ENCODE data around the gene PFKFB3. TPM values are rescaled to one million over a fixed set of nuclear protein-coding genes. Genes with fewer than 3 reads are reported as not detected.
"Not testable (repeated sequence)": the region's sequence is repeated elsewhere in the genome, so short reads cannot be mapped to it uniquely, and the experiment has no call there.

PFKFB3 gene
- total and polyA plus RNA-seq, 12 donors: 5.5 to 77.3 (median 14.7) TPM

GRCh38 chr10:6279540-6280267 lies 77.0 kb downstream of the PFKFB3 start:
- ATAC-seq (peak in 1 of 8 donors; percentile 32), DNase-seq (no peak)
- H3K4me1 ChIP-seq: peaks cover 0 to 31% (median 6%) of the 10 kb centered on the region in 9 donors
- no peaks in the 10 kb centered on the region for H3K36me3 ChIP-seq
- no peaks in the 10 kb centered on the region for H3K27me3 ChIP-seq
- no peaks in the 10 kb centered on the region for H3K9me3 ChIP-seq
- peak overlapping the region in 1 of 10 donors; percentile 40 for H3K27ac ChIP-seq
- H3K4me3 ChIP-seq: no peak overlapping the region
- no peak for TF ChIP-seq CTCF (IDR thresholded peaks at IDR 0.05)
- intact Hi-C loops (cut with DNase I): loop anchor here in 1 of 10 donors (10.0 kb wide), 1 partner anchor 125 kb away; no protein-coding TSS in a partner anchor
- WGBS, 2 donors: 70 to 71% methylated on average over 15 of the region's 15 CpGs

GRCh38 chr10:6280291-6280690 lies 77.6 kb downstream of the PFKFB3 start:
- ATAC-seq (no peak), DNase-seq (no peak)
- WGBS, 2 donors: 73 to 83% methylated on average over 8 of the region's 8 CpGs
- Histone ChIP-seq H3K4me1 (peaks cover 0 to 26% (median 5%) of the 10 kb centered on the region in 9 donors), H3K27me3 (no peaks in the 10 kb centered on the region), H3K36me3 (no peaks in the 10 kb centered on the region), H3K4me3 (no peak overlapping the region), H3K9me3 (no peaks in the 10 kb centered on the region), H3K27ac (no peak overlapping the region)
- TF ChIP-seq CTCF (IDR thresholded peaks at IDR 0.05): no peak
- intact Hi-C loops (cut with DNase I): no loop called here

- Histone ChIP-seq H3K4me3 (no peak overlapping the region), H3K4me1 (peaks cover 0 to 15% (median 0%) of the 10 kb centered on the region in 9 donors), H3K27me3 (no peaks in the 10 kb centered on the region), H3K27ac (no peak overlapping the region), H3K9me3 (no peaks in the 10 kb centered on the region), H3K36me3 (no peaks in the 10 kb centered on the region)
- no peak for DNase-seq
- intact Hi-C loops (cut with DNase I): no loop called here
- ATAC-seq: no peak
- TF ChIP-seq CTCF (IDR thresholded peaks at IDR 0.05): no peak
- 94% methylated on average over 5 of the region's 5 CpGs for WGBS, 2 donors
Measured at GRCh38 chr10:6282454-6282958, 79.8 kb downstream of the PFKFB3 start.

GRCh38 chr10:6283655-6284054 lies 80.9 kb downstream of the PFKFB3 start:
- H3K9me3 ChIP-seq: no peaks in the 10 kb centered on the region
- peaks cover 0 to 15% (median 0%) of the 10 kb centered on the region in 9 donors for H3K4me1 ChIP-seq
- H3K27me3 ChIP-seq: no peaks in the 10 kb centered on the region
- H3K4me3 ChIP-seq: no peak overlapping the region
- H3K27ac ChIP-seq: no peak overlapping the region
- H3K36me3 ChIP-seq: no peaks in the 10 kb centered on the region
- intact Hi-C loops (cut with DNase I): no loop called here
- ATAC-seq (no peak), DNase-seq (no peak)
- TF ChIP-seq CTCF (IDR thresholded peaks at IDR 0.05): no peak
- 88 to 94% methylated on average over 8 of the region's 8 CpGs for WGBS, 2 donors

- peaks cover 0 to 23% (median 0%) of the 10 kb centered on the region in 9 donors for H3K4me1 ChIP-seq
- not testable (repeated sequence) for H3K4me3 ChIP-seq, DNase-seq, H3K9me3 ChIP-seq, H3K27me3 ChIP-seq, H3K36me3 ChIP-seq, H3K27ac ChIP-seq, ATAC-seq
- intact Hi-C loops (cut with DNase I): loop anchor here in 1 of 10 donors (5.0 kb wide), 1 partner anchor 1187 kb away; no protein-coding TSS in a partner anchor
- 95 to 99% methylated on average over 3 of the region's 3 CpGs for WGBS, 2 donors
Measured at GRCh38 chr10:6290621-6291020, 87.9 kb downstream of the PFKFB3 start.

Measured in heart right ventricle (tissue), 16 donors.